Activated CD4-positive, alpha-beta T cell treated with anti-CD3 and anti-CD28 coated beads, Interleukin-2, amount 10 ng/mL, durations not matched to agents 7 days and 5 days (primary cell): Measurements from ENCODE around the gene THSD4. TPM values are rescaled to one million over a fixed set of nuclear protein-coding genes. Genes with fewer than 3 reads are reported as not detected.
A peak's percentile ranks its signal among the peaks of the same experiment; 100 is the strongest.

ENCODE experiments used
- CTCF ChIA-PET: fragments of 350-600 bp; sonication (Branson Sonifier 250); formaldehyde crosslinking; loops from one replicate; lab custom pipeline; 2021; ENCODE audit warnings: antibody characterized with exemption; lab: Charles Lee
- POLR2A ChIA-PET: fragments of 350-600 bp; sonication (Branson Sonifier 250); formaldehyde crosslinking; loops from one replicate; lab custom pipeline; 2021; ENCODE audit warnings: antibody characterized with exemption; lab: Charles Lee
- DNase-seq: peaks from one replicate; pipeline ENCODE4 v3.0.0-alpha.2; 2020
- H3K27ac Mint-ChIP-seq: one replicate; pipeline ENCODE4 v1.8.0; 2021; ENCODE audit warnings: mild to moderate bottlenecking, moderate library complexity, mixed read lengths
- H3K27me3 Mint-ChIP-seq: one replicate; pipeline ENCODE4 v1.8.0; 2021; ENCODE audit warnings: mixed read lengths
- H3K36me3 Mint-ChIP-seq: one replicate; pipeline ENCODE4 v1.8.0; 2021; ENCODE audit warnings: low read depth, mixed read lengths
- H3K4me1 Mint-ChIP-seq: one replicate; pipeline ENCODE4 v1.8.0; 2021; ENCODE audit warnings: mixed read lengths
- H3K4me3 Mint-ChIP-seq: one replicate; pipeline ENCODE4 v1.8.0; 2021; ENCODE audit warnings: mild to moderate bottlenecking, moderate library complexity, mixed read lengths
- H3K9me3 Mint-ChIP-seq: one replicate; pipeline ENCODE4 v1.8.0; 2021; ENCODE audit warnings: mixed read lengths
- total RNA-seq, 2 experiments: library from RNA; stranded (reverse); gene quantifications; one replicate each; pipeline ENCODE4 v1.2.3, GENCODE V29; 2021

THSD4 gene
- total RNA-seq, 2 experiments from 2014 or later, result not detected

DNA sequence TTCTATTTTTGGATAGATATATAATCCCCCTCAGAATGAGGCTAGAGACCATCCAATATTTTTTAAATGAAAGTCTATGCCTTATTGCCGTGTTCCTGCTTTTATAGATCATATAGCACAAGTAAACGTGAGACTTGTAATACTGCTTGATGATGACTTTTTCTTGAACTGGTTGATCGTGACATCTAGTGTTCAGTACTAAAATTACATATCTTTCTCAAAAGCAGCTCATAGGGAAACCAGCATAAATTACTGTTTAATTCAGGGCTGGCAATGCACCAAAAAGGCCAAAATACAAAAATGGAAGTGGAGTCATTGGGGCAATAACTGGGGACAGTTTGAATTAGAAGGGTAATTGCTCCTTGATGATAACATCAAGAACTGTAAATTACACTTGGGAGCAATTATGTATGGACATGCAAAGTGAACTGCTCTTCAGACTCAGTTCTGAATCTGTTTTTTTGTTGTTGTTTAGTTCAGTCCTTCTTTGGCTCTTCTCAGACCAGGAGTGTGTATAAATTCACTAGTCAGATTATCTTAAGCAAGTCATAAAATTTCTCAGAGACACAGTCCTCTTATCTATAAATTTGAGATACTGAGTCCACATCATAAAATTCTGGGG is 325.3 kb downstream of the THSD4 start:
- Mint-ChIP-seq H3K4me1 (no peaks in the 10 kb centered on the region), H3K9me3 (no peaks in the 10 kb centered on the region), H3K4me3 (no peak overlapping the region), H3K36me3 (no peaks in the 10 kb centered on the region), H3K27ac (no peak overlapping the region), H3K27me3 (peaks cover 7% of the 10 kb centered on the region)
- ChIA-PET CTCF (no interaction called here), POLR2A (no interaction called here)
- no peak for DNase-seq

GRCh38 chr15:71443538-71443937 is 328.3 kb downstream of the THSD4 start:
- ChIA-PET POLR2A (no interaction called here), CTCF (no interaction called here)
- no peaks in the 10 kb centered on the region for H3K4me1 Mint-ChIP-seq
- H3K9me3 Mint-ChIP-seq, result no peaks in the 10 kb centered on the region
- H3K27me3 Mint-ChIP-seq, result peaks cover 7% of the 10 kb centered on the region
- no peak overlapping the region for H3K4me3 Mint-ChIP-seq
- H3K27ac Mint-ChIP-seq, result no peak overlapping the region
- peak; percentile 47 for DNase-seq
- H3K36me3 Mint-ChIP-seq, result no peaks in the 10 kb centered on the region

- Mint-ChIP-seq H3K4me3 (no peak overlapping the region), H3K9me3 (no peaks in the 10 kb centered on the region), H3K36me3 (no peaks in the 10 kb centered on the region), H3K27ac (no peak overlapping the region), H3K27me3 (peaks cover 7% of the 10 kb centered on the region), H3K4me1 (no peaks in the 10 kb centered on the region)
- DNase-seq, result no peak
- CTCF ChIA-PET, result no interaction called here
- POLR2A ChIA-PET, result no interaction called here
These were observed 328.9 kb downstream of the THSD4 start for GRCh38 chr15:71444032-71444810.

DNA sequence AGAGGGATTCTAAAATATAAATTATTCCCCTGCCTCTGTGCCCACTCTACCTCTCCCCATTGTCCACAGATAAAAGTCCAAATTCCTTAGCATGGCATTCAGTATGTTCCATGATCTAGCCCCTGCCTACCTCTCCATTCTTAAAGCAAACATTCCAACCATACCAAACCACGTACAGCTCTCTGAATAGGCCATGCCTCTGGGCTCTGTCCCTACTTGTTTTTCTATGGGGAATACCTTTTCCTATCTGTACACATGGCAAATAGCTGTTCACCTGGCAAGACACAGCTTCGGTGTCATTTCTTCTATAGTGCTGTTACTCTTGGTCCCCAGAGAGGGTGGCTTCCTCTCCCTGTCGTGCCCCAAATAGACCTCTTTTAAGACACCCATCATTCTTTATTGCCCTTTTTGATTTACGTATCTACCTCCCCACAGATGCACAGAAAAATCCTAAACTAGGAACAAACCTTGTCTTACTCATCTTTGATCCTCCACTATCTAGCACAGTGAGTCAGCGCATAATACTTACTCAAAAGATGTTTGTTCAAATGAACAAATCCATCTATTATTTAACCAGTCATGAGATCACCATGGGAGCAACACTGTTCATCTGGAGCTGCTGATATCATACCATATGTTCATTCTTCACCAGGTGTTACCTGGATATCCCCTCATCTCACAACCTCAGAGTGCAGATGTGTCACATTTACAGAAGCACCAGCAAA is 329.8 kb downstream of the THSD4 start:
- peaks cover 7% of the 10 kb centered on the region for H3K27me3 Mint-ChIP-seq
- no peaks in the 10 kb centered on the region for H3K4me1 Mint-ChIP-seq
- H3K9me3 Mint-ChIP-seq, result no peaks in the 10 kb centered on the region
- H3K27ac Mint-ChIP-seq, result no peak overlapping the region
- DNase-seq, result no peak
- no peaks in the 10 kb centered on the region for H3K36me3 Mint-ChIP-seq
- CTCF ChIA-PET, result no interaction called here
- H3K4me3 Mint-ChIP-seq, result no peak overlapping the region
- POLR2A ChIA-PET, result no interaction called here

DNA sequence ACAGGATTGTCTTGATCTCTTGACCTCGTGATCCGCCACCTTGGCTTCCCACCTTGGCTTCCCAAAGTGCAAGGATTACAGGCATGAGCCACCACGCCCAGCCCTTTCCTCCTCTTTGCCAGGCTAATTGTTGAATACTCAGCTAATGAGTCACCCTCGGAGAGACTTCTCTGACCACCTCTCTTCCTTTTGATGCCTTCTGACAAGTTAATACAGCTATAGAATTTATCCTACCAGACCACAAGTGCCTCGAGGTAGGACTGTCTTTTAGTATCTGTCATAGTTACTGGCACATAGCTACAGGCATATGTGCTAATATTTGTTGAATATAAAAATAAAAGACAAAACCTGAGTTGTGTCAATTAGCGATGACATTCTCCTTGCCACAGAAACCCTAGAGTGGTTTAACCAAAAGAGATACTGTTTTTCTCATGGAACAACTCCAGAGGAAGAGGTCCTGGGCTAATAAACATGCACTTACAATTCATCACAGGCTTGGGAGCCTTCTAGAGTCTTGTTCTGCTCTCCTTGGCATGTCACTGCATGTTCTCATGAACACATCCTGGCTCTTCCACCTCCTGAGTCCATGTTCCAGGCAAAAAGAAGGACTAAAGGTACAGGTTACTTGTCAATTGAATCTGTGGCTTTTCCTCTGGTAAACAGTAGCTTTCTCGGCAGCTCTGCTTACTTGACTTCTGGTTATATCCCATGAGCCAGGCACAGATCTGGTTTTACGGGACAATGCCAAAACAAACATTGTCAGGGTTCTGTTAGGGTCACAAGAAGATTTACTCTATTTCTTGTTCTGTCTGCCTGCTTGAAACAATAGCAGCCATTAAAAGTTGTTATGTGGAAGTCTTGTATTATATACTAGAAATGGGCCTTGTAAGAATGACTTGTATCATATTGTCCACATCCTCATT is 332.3 kb downstream of the THSD4 start:
- ChIA-PET CTCF (interaction anchor here (0.6 kb wide), 2 partner anchors 341 to 496 kb away, joined by 3 read pairs; no protein-coding TSS in a partner anchor), POLR2A (no interaction called here)
- H3K9me3 Mint-ChIP-seq, result no peaks in the 10 kb centered on the region
- no peak overlapping the region for H3K27ac Mint-ChIP-seq
- H3K4me3 Mint-ChIP-seq, result no peak overlapping the region
- no peak for DNase-seq
- H3K27me3 Mint-ChIP-seq, result peaks cover 5% of the 10 kb centered on the region
- H3K36me3 Mint-ChIP-seq, result no peaks in the 10 kb centered on the region
- no peaks in the 10 kb centered on the region for H3K4me1 Mint-ChIP-seq

- Mint-ChIP-seq H3K9me3 (no peaks in the 10 kb centered on the region), H3K27me3 (no peaks in the 10 kb centered on the region), H3K4me3 (no peak overlapping the region), H3K36me3 (no peaks in the 10 kb centered on the region), H3K27ac (no peak overlapping the region), H3K4me1 (no peaks in the 10 kb centered on the region)
- no peak for DNase-seq
- CTCF ChIA-PET, result no interaction called here
- POLR2A ChIA-PET, result no interaction called here
These were observed 333.4 kb downstream of the THSD4 start for GRCh38 chr15:71448688-71449114.

- H3K27me3 Mint-ChIP-seq, result no peaks in the 10 kb centered on the region
- POLR2A ChIA-PET, result no interaction called here
- no peak overlapping the region for H3K27ac Mint-ChIP-seq
- H3K36me3 Mint-ChIP-seq, result no peaks in the 10 kb centered on the region
- no peak overlapping the region for H3K4me3 Mint-ChIP-seq
- DNase-seq, result no peak
- CTCF ChIA-PET, result no interaction called here
- no peaks in the 10 kb centered on the region for H3K9me3 Mint-ChIP-seq
- H3K4me1 Mint-ChIP-seq, result no peaks in the 10 kb centered on the region
These were observed 334.1 kb downstream of the THSD4 start for GRCh38 chr15:71449363-71449762.

DNA sequence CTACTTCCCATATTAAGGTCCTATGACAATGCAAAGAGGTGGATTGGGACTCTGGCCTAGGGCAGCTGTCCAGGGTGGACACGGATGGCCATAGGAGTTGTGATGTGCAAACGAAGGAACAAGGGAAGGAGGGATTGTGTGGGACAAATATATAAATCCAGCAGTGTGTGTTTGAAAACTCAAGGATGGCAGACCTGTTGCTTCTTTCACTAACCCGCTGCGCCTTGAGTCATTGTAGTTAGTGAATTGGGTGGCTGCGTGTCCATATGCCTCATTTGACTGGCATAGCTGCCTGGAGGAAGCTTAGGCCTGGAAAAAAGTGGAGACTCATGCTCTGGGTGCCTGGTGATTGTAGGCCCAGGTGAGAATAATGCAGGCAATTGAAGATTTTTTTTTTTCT is 334.7 kb downstream of the THSD4 start:
- no peak overlapping the region for H3K27ac Mint-ChIP-seq
- CTCF ChIA-PET, result no interaction called here
- H3K9me3 Mint-ChIP-seq, result no peaks in the 10 kb centered on the region
- POLR2A ChIA-PET, result no interaction called here
- no peak overlapping the region for H3K4me3 Mint-ChIP-seq
- H3K36me3 Mint-ChIP-seq, result no peaks in the 10 kb centered on the region
- DNase-seq, result no peak
- no peaks in the 10 kb centered on the region for H3K27me3 Mint-ChIP-seq
- H3K4me1 Mint-ChIP-seq, result no peaks in the 10 kb centered on the region

GRCh38 chr15:71451130-71451529 is 335.9 kb downstream of the THSD4 start:
- Mint-ChIP-seq H3K9me3 (no peaks in the 10 kb centered on the region), H3K27me3 (no peaks in the 10 kb centered on the region), H3K27ac (no peak overlapping the region), H3K4me1 (no peaks in the 10 kb centered on the region), H3K4me3 (no peak overlapping the region), H3K36me3 (no peaks in the 10 kb centered on the region)
- ChIA-PET POLR2A (no interaction called here), CTCF (no interaction called here)
- DNase-seq, result no peak

DNA sequence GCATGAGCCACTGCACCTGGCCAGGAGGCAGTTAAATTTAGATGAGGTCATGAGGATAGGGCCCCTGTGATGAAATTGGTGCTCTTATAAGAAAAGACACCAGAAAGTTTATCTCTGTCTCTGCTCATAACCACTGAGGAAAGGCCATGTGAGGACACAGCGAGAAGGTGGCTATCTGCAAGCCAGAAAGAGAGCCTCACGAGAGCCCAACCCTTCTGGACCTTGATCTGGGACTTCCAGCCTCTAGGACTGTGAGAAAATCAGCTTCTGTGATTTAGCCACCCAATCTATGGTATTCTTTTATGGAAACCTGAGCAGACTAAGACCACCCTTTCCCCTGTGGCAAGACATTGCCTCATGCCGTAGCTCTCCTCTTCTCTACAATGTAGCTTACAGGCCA is 337.6 kb downstream of the THSD4 start:
- H3K9me3 Mint-ChIP-seq, result no peaks in the 10 kb centered on the region
- no peaks in the 10 kb centered on the region for H3K4me1 Mint-ChIP-seq
- DNase-seq, result no peak
- H3K4me3 Mint-ChIP-seq, result no peak overlapping the region
- H3K27ac Mint-ChIP-seq, result no peak overlapping the region
- ChIA-PET CTCF (no interaction called here), POLR2A (no interaction called here)
- no peaks in the 10 kb centered on the region for H3K36me3 Mint-ChIP-seq
- peaks cover 3% of the 10 kb centered on the region for H3K27me3 Mint-ChIP-seq

DNA sequence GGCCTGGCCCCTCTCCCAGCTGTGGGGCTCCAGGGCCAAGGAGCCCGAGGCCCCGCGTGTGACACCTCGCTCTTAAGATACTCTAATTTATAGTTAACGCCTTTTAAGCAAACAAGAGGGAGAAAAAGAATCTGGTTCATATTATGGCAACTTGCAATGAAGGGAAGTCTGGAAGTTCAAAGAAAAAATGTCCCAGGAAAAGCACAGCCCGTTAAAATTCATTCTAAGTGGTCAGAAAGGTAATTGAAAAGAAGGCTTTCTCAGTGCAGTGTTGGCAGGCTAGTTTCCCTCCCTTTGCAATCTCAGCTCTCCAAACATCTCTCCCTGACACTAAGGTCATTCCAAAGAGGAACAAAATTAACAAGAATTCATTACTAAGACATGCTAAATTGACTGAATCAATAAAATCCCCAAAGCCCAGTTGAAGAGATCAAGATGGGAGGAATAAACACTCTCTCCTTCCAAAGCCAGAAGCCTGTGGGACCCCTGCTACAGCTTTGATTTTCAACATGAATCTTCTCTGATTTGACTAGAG is 339.3 kb downstream of the THSD4 start:
- Mint-ChIP-seq H3K27me3 (peaks cover 3% of the 10 kb centered on the region), H3K4me1 (no peaks in the 10 kb centered on the region), H3K36me3 (no peaks in the 10 kb centered on the region), H3K4me3 (no peak overlapping the region), H3K9me3 (no peaks in the 10 kb centered on the region), H3K27ac (no peak overlapping the region)
- ChIA-PET POLR2A (no interaction called here), CTCF (no interaction called here)
- no peak for DNase-seq

GRCh38 chr15:71455107-71455506 is 339.8 kb downstream of the THSD4 start:
- Mint-ChIP-seq H3K27me3 (peaks cover 3% of the 10 kb centered on the region), H3K4me3 (no peak overlapping the region), H3K27ac (no peak overlapping the region), H3K36me3 (no peaks in the 10 kb centered on the region), H3K4me1 (no peaks in the 10 kb centered on the region), H3K9me3 (no peaks in the 10 kb centered on the region)
- CTCF ChIA-PET, result no interaction called here
- POLR2A ChIA-PET, result no interaction called here
- no peak for DNase-seq
